Suppressor macrophage treated with lipopolysaccharide for 1 hour (primary cell): ENCODE measurements around the gene NKX6-2.
A peak's percentile ranks its signal among the peaks of the same experiment; 100 is the strongest.
"Not testable (repeated sequence)": the region's sequence is repeated elsewhere in the genome, so short reads cannot be mapped to it uniquely, and the experiment has no call there.

ENCODE experiments used
- DNase-seq, 3 donors: peaks; one replicate each; pipeline ENCODE4 v3.0.0-alpha.2; 2020 to 2022

The NKX6-2 gene

DNA sequence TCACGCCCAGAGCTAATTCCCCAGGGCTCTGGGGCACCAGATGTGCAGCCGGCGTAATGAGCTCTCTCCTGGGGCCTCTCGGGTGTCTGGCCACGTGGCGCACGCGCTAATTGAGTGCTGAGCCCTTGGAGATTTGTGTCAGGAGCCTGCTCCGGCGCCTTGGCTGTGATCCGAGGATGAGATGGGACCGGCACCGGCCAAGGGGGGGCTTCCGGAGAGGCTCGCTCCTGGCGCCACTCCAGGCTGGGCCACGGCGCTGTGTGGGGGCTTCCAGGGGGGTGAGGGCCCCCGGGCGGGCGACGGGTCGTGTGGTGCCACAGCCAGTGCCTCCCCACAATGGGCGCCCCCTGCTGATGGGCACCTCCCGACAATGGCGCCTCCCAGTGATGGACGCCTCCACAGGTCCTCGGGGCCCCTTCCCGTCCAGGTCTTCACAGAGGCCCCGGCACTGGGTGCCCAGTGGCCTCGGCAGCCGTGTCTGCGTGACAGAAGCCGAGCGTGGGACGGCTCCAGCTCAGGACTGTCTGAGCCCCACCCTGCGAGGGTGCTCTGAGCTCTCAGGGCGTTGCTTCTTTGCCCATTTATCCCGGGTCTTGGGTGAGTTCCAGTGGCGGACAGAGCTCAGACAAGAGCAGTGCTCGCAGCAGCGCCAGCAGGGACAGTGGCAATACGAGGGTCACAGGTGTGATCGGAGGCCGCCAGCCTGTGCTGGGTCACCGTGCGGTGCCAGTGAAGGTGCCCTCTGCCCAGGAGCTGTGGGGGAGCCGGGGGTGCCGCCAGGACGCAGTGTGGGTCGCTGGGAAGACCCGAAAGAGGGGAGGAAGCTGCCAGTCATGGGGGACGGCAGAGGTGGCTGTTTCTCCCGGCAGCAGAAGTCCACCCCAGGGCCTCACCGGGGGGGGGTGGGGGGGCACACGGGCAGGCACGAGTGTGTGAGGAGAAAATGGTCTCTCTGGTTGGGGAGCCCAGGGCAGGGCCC lies 8.2 kb upstream of the NKX6-2 start:
- DNase-seq: no peak

DNA sequence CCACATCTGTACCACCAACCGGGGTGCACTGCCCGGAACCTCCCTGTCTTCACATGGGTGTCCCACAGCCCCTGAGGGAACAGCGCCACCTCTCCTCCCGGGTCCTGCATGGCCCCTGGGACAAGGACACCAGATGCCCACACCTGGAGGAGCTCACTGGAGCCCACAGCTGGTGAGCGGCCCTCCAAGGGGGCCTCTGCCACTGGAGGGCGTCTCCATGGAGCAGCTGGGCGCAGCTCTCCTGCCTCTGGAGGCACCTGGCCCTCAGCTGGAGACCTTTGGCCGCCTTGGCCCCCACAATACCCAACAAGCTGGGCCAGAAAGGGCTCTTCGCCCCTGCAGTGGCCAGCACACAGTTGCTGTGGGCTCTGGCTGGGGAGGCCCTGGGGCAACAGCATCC lies 7.3 kb upstream of the NKX6-2 start:
- no peak for DNase-seq

- no peak for DNase-seq
Measured at GRCh38 chr10:132792796-132793195, 6.8 kb upstream of the NKX6-2 start.

DNA sequence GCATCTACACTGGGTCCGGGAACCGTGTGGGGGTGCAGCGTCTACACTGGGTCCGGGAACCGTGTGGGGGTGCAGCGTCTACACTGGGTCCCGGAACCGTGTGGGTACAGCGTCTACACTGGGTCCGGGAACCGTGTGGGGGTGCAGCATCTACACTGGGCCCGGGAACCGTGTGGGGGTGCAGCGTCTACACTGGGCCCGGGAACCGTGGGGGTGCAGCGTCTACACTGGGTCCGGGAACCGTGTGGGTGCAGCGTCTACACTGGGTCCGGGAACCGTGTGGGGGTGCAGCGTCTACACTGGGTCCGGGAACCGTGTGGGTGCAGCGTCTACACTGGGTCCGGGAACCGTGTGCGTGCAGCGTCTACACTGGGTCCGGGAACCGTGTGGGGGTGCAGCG lies 6.2 kb upstream of the NKX6-2 start:
- DNase-seq: not testable (repeated sequence)

DNA sequence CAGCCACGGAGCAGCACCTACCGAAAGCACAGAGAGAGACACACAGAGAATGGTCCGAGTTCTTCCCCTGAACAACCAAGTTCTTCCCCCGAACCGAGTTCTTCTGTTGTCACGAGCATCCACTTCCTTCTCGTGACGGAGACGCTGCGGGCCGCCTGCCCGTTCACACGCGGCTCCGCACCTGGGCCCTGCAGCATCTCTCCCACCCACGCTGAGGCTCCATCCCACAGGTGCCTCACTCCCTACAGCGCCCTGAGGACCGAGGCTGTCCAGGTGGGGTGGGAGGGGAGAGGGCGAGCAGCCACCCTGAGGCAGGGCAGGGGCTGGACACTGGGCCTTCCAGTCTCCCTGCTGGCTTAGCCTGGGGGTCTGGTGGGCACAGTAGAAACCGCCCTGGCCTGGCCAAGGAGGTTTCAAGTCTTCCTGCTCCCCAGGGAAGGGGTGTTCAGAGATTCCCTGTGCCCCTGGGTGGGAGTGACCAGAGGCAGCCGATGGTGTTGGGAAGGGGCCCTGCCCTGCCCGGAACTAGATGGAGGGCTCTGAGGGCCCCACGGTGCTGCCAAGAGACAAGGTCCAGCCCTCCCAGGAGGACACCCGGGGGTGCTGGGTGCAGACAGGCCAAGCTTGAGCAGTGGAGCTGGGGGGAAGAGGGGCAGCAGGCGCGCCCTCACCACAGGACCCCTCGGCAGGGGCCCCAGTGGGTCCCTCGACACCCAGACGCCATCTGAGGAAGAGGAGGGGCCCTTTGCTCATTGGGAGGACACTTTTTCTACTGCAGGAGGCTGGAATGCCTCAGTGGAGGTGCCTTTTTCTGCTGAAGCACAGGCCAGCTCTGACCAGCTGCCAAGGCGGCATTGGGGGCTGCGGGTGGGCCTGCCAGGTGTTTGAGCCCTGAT lies 5.2 kb upstream of the NKX6-2 start:
- DNase-seq: no peak

DNA sequence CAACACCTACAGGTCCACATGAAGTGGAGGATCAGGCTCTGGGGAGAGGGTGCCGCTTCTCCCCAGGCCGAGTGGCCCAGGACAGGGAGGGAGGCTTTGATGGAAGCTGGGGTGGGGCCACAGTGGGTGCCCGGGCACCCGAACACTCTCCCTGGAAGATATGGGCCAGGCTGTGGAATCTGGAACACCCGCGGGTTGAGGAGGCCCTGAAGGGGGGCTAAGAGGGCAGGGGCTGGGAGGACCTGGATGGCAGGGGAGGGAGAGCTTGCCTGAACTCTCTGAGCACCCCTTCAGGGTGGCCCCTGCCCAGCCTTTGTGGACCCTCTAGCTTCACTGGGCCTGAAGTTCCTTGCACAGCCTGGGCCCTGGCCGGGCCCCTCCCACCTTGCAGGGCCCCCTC lies 4.5 kb upstream of the NKX6-2 start:
- DNase-seq: no peak

DNA sequence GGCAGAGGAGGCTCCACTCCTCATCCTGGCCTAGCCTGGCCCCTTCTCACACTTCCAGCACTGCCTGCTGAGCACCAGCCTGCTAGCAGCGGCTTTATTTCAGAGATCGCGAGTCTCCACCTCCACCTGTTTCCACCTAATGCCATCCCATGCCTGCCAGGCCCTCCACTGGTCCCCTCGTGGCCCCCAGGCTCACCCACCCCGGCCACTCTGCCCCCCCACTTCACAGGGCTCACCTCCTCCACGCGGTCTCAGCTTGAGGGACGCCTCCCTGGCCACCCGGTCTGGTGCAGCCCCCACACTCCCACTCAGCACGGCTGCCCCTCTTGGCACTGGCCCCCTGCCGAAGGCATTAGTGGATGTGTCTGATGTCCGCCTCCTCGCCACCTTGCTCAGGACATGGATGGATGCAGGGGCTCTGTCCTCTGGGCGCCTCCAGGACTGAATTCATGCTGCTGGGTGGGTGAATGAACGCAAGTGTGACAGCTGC lies 3.8 kb upstream of the NKX6-2 start:
- DNase-seq: no peak

DNA sequence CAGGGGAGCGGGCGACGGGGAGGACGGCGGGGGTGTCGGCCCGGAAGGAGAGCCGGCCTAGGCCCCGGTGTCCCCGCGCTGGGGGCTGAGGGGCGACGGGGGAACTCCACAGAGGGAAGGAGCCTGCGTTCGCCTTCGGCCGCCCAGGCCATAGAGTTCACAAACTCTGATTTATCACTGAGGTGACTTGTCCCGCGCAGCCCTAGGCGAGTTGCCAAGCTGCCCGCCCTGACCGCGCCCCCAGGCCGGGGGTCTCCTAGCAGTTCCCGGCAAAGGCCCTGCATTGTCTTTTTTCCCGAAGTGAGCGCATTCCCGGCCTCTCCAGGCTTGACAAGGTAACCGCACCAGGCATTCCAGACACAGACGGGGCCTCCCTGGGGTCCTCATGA lies 2.9 kb upstream of the NKX6-2 start:
- DNase-seq: no peak

- DNase-seq: peak; percentile 29 to 68 (median 33)
Measured at GRCh38 chr10:132788180-132788830, 2.4 kb upstream of the NKX6-2 start.

- DNase-seq: peak in 1 of 3 donors; percentile 25
Measured at GRCh38 chr10:132787495-132788179, 1.7 kb upstream of the NKX6-2 start.

DNA sequence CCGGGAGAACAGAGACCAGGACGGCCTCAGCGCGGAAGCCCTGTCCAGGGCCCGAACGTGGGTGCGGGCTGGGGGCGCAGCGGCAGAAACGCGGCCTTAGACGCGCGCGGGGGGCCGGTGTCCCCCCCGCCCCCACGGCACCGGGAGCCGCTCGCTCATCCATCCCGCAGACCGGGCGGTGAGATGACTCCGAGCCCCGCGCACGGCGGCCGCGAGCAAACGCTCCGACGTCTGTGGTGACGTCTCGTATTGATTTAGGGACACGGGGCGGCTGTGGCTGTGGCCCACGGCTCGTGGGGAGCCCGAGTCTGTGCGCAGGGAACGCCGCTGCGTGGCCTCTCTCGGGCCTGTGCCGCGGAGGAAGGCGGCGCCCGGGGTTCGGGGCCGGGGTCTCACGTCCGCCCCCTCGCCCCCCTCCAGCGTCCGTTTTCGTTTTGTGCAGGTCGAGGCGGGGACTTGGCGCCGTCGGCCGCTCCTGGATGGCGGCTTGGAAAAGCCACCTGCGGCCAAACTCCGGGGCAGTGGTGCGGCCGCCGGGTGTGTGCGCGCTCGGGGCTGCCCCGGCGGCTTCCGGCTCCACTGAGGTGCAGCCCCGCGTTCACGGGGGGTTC lies 1.0 kb upstream of the NKX6-2 start:
- peak in 1 of 3 donors; percentile 11 for DNase-seq

- DNase-seq: peak in 1 of 3 donors; percentile 23
Measured at GRCh38 chr10:132786476-132786883, 533 bp upstream of the NKX6-2 start.

GRCh38 chr10:132784866-132785722 lies 853 bp downstream of the NKX6-2 start:
- peak in 1 of 3 donors; percentile 21 for DNase-seq

GRCh38 chr10:132783940-132784865 lies 1.7 kb downstream of the NKX6-2 start:
- peak in 2 of 3 donors; percentile 27 to 54 for DNase-seq

DNA sequence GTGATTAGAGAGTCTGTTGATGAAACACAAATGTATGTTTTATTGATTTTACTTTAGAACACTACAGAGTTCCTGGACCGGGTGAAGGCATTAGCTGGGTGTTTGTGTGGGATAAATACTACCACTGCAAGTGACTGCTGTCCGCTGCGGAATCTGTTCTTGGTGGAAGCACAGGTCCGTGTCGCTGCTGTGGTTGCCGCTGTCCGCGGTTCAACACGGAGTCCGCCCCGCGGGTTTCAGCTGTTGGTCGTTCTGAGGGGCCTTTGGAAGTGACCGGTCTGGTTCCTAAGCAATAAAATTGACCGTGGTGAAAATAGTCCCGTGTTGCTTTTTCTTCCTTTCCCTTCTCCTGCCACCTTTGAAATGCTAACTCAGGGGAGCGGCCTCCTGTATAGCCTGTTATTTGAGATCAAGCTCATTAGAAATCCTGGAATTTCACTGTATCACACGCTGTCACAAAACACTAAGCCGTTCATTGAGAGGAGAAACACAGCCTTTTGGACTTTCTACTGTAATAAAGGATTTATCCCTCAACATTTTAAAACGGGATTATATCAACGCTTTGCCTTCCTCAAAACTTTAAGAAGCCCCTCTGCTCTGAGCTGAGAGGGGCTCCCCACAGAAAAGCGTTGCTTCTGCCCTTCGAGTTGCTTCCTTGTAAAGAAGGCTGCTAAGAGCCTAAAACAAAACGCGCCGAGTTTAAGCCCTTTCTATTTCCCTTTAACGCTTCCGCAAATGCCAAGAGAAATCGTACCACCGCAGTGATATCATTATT lies 2.6 kb downstream of the NKX6-2 start:
- DNase-seq: no peak

GRCh38 chr10:132781556-132781955 lies 4.4 kb downstream of the NKX6-2 start:
- DNase-seq: no peak

- DNase-seq: no peak
Measured at GRCh38 chr10:132780356-132780755, 5.6 kb downstream of the NKX6-2 start.

- DNase-seq: no peak
Measured at GRCh38 chr10:132779549-132780294, 6.2 kb downstream of the NKX6-2 start.
